ENCODE results near the gene ANO9.

DNA sequence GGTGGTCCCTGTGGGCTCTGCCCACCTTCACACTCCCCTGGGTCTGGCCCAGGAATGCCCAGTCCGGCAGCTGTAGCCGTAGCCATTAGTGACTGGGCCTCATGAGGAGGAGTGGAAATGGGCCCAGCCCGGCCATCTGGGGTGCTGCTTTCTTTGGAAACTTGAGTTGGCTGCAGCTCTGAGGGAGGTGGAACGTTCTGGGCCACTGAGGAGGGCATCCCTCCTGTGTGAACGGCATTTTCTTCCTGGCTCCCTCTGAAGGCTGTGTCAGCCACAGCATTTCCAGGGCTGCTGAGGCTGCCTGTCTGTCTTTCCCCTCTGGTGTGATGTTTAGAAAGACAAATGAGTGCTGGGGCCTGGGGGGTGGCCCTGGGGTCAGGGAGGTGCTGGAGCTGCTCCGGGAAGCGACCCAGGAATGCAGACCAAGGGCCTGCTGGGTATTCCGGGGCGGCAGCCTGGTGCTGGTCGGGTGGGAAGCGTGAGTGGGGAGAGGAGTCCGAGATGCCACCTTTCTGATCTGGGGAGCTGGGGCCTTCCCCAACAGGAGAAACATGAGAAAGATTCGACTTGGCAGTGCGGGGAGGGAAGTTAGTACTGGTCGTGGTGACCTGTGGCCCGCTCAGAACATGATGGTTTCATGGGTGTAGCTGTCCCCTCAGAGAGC, 35.4 kb upstream of the ANO9 start:
- TF ChIP-seq EZH2 (IDR thresholded peaks at IDR 0.05; ENCODE audit: low read depth, unreplicated experiment) (no peak), CTCF (conservative IDR thresholded peaks at IDR 0.05; ENCODE audit: low read depth in 2 of 2) (no peak), JUNB (IDR thresholded peaks at IDR 0.05; ENCODE audit: unreplicated experiment) (no peak), CREB1 (CRISPR knock-in tag; IDR thresholded peaks at IDR 0.05; ENCODE audit: low read depth) (no peak), POLR2AphosphoS5 (IDR thresholded peaks at IDR 0.05; ENCODE audit: low read depth) (no peak), EZH2phosphoT487 (IDR thresholded peaks at IDR 0.05; ENCODE audit: unreplicated experiment) (no peak), ZNF114 (CRISPR knock-in tag; IDR thresholded peaks at IDR 0.05) (no peak), ZNF331 (CRISPR knock-in tag; IDR thresholded peaks at IDR 0.05; ENCODE audit: low read depth) (no peak)
- TF ChIP-seq, protein P1, sequence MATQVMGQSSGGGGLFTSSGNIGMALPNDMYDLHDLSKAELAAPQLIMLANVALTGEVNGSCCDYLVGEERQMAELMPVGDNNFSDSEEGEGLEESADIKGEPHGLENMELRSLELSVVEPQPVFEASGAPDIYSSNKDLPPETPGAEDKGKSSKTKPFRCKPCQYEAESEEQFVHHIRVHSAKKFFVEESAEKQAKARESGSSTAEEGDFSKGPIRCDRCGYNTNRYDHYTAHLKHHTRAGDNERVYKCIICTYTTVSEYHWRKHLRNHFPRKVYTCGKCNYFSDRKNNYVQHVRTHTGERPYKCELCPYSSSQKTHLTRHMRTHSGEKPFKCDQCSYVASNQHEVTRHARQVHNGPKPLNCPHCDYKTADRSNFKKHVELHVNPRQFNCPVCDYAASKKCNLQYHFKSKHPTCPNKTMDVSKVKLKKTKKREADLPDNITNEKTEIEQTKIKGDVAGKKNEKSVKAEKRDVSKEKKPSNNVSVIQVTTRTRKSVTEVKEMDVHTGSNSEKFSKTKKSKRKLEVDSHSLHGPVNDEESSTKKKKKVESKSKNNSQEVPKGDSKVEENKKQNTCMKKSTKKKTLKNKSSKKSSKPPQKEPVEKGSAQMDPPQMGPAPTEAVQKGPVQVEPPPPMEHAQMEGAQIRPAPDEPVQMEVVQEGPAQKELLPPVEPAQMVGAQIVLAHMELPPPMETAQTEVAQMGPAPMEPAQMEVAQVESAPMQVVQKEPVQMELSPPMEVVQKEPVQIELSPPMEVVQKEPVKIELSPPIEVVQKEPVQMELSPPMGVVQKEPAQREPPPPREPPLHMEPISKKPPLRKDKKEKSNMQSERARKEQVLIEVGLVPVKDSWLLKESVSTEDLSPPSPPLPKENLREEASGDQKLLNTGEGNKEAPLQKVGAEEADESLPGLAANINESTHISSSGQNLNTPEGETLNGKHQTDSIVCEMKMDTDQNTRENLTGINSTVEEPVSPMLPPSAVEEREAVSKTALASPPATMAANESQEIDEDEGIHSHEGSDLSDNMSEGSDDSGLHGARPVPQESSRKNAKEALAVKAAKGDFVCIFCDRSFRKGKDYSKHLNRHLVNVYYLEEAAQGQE (IDR thresholded peaks at IDR 0.05; ENCODE audit: unreplicated experiment): no peak
- TF ChIP-seq, protein P2, sequence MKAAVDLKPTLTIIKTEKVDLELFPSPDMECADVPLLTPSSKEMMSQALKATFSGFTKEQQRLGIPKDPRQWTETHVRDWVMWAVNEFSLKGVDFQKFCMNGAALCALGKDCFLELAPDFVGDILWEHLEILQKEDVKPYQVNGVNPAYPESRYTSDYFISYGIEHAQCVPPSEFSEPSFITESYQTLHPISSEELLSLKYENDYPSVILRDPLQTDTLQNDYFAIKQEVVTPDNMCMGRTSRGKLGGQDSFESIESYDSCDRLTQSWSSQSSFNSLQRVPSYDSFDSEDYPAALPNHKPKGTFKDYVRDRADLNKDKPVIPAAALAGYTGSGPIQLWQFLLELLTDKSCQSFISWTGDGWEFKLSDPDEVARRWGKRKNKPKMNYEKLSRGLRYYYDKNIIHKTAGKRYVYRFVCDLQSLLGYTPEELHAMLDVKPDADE (IDR thresholded peaks at IDR 0.05): no peak
